HG03025 (cell line): ENCODE results near the gene HLA-DRB5.
"Not testable (repeated sequence)": the region's sequence is repeated elsewhere in the genome, so short reads cannot be mapped to it uniquely, and the experiment has no call there.

Source experiments
- ATAC-seq: cut with Tn5 transposase; IDR thresholded peaks from one replicate; pipeline ENCODE4 v1.9.1; 2021; ENCODE audit warnings: mild to moderate bottlenecking, moderate library complexity; ENCODE audit not compliant: unreplicated experiment, low FRiP score

Gene HLA-DRB5

GRCh38 chr6:32529697-32530430 is at the start of gene HLA-DRB5:
Gene HLA-DRB5 (minus strand): TSS chr6:32530287. CDS start chr6:32530224, 63 bp downstream.
- no peak for ATAC-seq

- ATAC-seq = no peak
Observed at GRCh38 chr6:32578962-32579361, 48.9 kb upstream of the HLA-DRB5 start.

GRCh38 chr6:32577493-32577892 is 47.4 kb upstream of the HLA-DRB5 start:
- ATAC-seq = not testable (repeated sequence)

GRCh38 chr6:32576250-32576649 is 46.2 kb upstream of the HLA-DRB5 start:
- no peak for ATAC-seq

GRCh38 chr6:32570363-32570905 is 40.3 kb upstream of the HLA-DRB5 start:
- ATAC-seq = no peak

GRCh38 chr6:32568561-32568960 is 38.5 kb upstream of the HLA-DRB5 start:
- ATAC-seq = no peak

- no peak for ATAC-seq
Observed at GRCh38 chr6:32566957-32567356, 36.9 kb upstream of the HLA-DRB5 start.

- ATAC-seq = no peak
Observed at GRCh38 chr6:32565511-32565910, 35.4 kb upstream of the HLA-DRB5 start.

GRCh38 chr6:32562940-32563339 is 32.9 kb upstream of the HLA-DRB5 start:
- no peak for ATAC-seq

- no peak for ATAC-seq
Observed at GRCh38 chr6:32559747-32560146, 29.7 kb upstream of the HLA-DRB5 start.

GRCh38 chr6:32558426-32559057 is 28.5 kb upstream of the HLA-DRB5 start:
- ATAC-seq = no peak

GRCh38 chr6:32554116-32554965 is 24.3 kb upstream of the HLA-DRB5 start:
- no peak for ATAC-seq

GRCh38 chr6:32553037-32553742 is 23.1 kb upstream of the HLA-DRB5 start:
- no peak for ATAC-seq

GRCh38 chr6:32551410-32551809 is 21.3 kb upstream of the HLA-DRB5 start:
- ATAC-seq = no peak

- no peak for ATAC-seq
Observed at GRCh38 chr6:32539839-32540238, 9.8 kb upstream of the HLA-DRB5 start.

GRCh38 chr6:32530431-32530793 is 325 bp upstream of the HLA-DRB5 start:
- not testable (repeated sequence) for ATAC-seq

- no peak for ATAC-seq
Observed at GRCh38 chr6:32522302-32523047, 7.6 kb downstream of the HLA-DRB5 start.

GRCh38 chr6:32519910-32520258 is 10.2 kb downstream of the HLA-DRB5 start:
- no peak for ATAC-seq

GRCh38 chr6:32519118-32519909 is 10.8 kb downstream of the HLA-DRB5 start:
- no peak for ATAC-seq
